Ishikawa (cell line): ENCODE data around the gene MAP3K20.

Experiments used
- CEBPB ChIP-seq: IDR thresholded peaks from 2 replicates; pipeline ENCODE4 v1.6.1; 2012
- CREB1 ChIP-seq: IDR thresholded peaks from 2 replicates; pipeline ENCODE4 v1.6.1; 2012; ENCODE audit warnings: low read depth
- EGR1 ChIP-seq: IDR thresholded peaks from 2 replicates; pipeline ENCODE4 v1.6.1; 2012
- EP300 ChIP-seq: IDR thresholded peaks from 2 replicates; pipeline ENCODE4 v1.6.1; 2012; ENCODE audit warnings: borderline replicate concordance
- FOXM1 ChIP-seq: IDR thresholded peaks from 2 replicates; pipeline ENCODE4 v1.6.1; 2012; ENCODE audit warnings: low read depth, borderline replicate concordance
- MAX ChIP-seq: IDR thresholded peaks from 2 replicates; pipeline ENCODE4 v1.6.1; 2012
- NFIC ChIP-seq: IDR thresholded peaks from 2 replicates; pipeline ENCODE4 v1.6.1; 2012
- RAD21 ChIP-seq: IDR thresholded peaks from 2 replicates; pipeline ENCODE4 v1.6.1; 2012; ENCODE audit warnings: low read depth
- TCF12 ChIP-seq: IDR thresholded peaks from 2 replicates; pipeline ENCODE4 v1.6.1; 2012; ENCODE audit warnings: low read depth
- YY1 ChIP-seq: IDR thresholded peaks from 2 replicates; pipeline ENCODE4 v1.6.1; 2012; ENCODE audit warnings: low read depth
- ZBTB7A ChIP-seq: IDR thresholded peaks from 2 replicates; pipeline ENCODE4 v1.6.1; 2012; ENCODE audit warnings: low read depth
- TF ChIP-seq, protein P1 (sequence below): IDR thresholded peaks from 2 replicates; pipeline ENCODE4 v1.6.1; 2012
- TF ChIP-seq, protein P2 (sequence below): IDR thresholded peaks from 2 replicates; pipeline ENCODE4 v1.6.1; 2012; ENCODE audit warnings: low read depth, mild to moderate bottlenecking

Gene MAP3K20

DNA sequence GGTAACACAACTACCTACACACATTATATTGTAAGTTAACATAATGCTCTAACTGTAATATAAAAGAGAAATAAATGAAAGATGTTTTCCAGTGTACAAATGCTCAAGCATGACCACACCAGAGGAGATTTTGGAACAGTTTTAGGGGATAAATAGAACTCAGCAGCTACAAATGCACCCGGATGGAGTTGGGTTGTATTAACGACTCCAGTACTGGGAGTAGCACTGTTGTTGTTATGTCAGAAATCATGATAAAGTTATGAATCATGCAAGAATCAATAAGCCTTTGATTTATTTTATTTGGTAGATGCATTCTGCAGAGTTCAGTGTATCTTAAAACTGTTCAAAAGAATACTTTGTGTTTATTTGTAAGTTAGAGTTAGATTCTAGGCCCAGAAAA is 126.9 kb downstream of the MAP3K20 start:
- TF ChIP-seq NFIC (no peak), EP300 (no peak)
- TF ChIP-seq, protein P1, sequence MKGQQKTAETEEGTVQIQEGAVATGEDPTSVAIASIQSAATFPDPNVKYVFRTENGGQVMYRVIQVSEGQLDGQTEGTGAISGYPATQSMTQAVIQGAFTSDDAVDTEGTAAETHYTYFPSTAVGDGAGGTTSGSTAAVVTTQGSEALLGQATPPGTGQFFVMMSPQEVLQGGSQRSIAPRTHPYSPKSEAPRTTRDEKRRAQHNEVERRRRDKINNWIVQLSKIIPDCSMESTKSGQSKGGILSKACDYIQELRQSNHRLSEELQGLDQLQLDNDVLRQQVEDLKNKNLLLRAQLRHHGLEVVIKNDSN, result no peak

DNA sequence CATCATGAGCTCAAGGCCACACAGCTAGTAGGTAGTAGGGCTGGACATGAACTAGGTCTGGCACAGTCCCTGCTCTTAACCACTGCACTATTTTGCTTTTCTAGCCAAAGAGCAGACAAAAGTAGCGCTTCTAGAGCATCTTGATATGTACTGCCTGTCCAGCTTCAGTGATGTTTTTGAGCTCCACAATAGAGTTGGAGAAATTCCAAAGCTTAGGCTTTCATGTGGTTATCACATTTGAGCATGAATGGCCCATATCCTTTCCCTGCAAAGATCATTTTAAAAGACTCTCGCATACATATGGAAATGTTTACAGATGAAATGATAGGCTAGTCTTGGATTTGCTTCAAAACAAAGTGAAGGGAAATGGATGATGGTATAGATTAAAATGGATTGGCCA is 128.7 kb downstream of the MAP3K20 start:
- TF ChIP-seq TCF12 (no peak), ZBTB7A (no peak), CEBPB (no peak), RAD21 (no peak), NFIC (no peak), MAX (no peak), YY1 (no peak), FOXM1 (no peak), EGR1 (no peak)
- TF ChIP-seq, protein P2, sequence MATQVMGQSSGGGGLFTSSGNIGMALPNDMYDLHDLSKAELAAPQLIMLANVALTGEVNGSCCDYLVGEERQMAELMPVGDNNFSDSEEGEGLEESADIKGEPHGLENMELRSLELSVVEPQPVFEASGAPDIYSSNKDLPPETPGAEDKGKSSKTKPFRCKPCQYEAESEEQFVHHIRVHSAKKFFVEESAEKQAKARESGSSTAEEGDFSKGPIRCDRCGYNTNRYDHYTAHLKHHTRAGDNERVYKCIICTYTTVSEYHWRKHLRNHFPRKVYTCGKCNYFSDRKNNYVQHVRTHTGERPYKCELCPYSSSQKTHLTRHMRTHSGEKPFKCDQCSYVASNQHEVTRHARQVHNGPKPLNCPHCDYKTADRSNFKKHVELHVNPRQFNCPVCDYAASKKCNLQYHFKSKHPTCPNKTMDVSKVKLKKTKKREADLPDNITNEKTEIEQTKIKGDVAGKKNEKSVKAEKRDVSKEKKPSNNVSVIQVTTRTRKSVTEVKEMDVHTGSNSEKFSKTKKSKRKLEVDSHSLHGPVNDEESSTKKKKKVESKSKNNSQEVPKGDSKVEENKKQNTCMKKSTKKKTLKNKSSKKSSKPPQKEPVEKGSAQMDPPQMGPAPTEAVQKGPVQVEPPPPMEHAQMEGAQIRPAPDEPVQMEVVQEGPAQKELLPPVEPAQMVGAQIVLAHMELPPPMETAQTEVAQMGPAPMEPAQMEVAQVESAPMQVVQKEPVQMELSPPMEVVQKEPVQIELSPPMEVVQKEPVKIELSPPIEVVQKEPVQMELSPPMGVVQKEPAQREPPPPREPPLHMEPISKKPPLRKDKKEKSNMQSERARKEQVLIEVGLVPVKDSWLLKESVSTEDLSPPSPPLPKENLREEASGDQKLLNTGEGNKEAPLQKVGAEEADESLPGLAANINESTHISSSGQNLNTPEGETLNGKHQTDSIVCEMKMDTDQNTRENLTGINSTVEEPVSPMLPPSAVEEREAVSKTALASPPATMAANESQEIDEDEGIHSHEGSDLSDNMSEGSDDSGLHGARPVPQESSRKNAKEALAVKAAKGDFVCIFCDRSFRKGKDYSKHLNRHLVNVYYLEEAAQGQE, result no peak
- TF ChIP-seq, protein P1, result no peak

DNA sequence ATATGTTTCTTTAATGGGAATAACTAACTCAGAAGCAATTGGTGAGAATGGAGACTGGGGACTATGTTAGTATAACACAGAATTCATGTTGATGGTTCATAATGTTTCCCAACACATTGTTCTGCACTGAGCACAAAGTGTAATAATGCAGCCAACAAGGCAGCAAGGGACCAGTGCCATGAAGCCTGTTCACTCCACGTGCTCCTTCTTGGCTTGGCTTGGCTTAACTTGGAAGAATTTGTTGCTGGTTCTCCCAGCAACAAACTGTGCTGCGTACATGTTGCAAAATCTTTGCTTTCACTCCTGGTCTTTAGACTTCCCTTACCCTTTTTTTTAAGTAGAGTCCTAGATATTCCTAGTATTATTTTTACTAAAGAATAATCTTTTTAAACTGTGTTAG is 129.7 kb downstream of the MAP3K20 start:
- TF ChIP-seq CEBPB (no peak), EP300 (no peak), YY1 (no peak), FOXM1 (no peak), ZBTB7A (no peak), MAX (no peak), CREB1 (no peak)
- TF ChIP-seq, protein P1, result no peak

DNA sequence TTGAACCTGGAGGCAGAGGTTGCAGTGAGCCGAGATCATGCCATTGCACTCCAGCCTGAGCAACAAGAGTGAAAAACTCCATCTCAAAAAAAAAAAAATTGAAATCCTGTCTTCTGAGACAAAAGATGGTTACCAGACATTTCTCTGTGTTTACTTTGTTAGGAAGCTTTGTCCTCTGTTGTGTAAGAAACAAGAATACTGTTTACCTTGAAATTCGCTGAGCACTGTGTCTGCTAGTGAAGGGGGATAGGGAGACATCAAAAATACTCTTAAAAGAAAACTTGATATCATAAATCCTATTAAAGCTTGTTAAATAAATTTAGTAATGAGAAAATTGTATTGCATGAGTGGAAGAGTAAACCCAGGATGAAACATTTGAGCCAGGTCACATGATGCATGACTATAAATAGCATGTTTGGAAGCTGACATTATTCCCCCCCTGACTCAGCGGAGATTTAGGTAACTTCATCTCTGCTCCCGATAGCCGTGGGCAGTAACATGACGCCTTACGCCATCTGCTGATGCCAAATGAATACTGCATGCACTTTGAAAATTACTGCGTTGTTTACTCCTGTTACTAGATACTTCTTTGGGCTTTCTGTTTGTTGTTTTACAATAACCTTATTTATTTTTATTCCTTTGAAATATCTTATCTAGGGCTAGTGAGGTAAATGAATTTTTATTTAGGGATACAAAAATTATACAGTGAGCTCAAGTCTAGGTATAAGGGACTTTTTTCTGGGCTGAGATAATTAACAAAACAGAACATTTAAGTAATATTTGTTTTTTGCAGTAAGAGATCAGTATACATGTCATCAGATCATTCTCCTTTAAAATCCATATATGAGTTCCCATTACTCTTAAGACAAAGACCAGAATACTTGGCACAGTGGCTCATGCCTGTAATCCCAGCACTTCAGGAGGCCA is 134.9 kb downstream of the MAP3K20 start:
- no peak for TF ChIP-seq EGR1
- peak; percentile 92 for TF ChIP-seq RAD21
- TF ChIP-seq, protein P1, result peak; percentile 82

DNA sequence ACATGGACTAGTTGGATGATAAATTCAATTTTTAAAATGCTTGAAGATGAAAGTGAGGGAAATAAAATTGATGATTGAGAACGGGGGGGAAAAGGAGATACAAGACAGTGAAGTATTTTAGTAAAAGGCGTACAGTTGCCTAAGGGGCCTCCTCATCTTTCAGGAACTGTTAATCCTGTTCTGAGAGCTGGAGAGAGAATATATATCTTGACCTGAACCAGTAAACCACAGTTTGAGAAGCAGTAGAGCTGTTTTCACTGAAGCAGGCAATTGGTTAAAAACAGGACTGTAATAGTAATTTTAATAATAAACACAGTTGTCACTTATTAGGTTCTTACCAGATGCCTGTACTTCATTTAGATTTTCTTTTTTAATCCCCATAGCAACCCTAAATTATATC is 137.5 kb downstream of the MAP3K20 start:
- TF ChIP-seq, protein P2, result no peak
- TF ChIP-seq RAD21 (no peak), YY1 (no peak), CREB1 (no peak), CEBPB (no peak), MAX (no peak), NFIC (no peak)
- TF ChIP-seq, protein P1, result no peak
